ENCODE measurements around the gene IQGAP1. TPM values are rescaled to one million over a fixed set of nuclear protein-coding genes. Genes with fewer than 3 reads are reported as not detected.

The IQGAP1 gene
- total and polyA plus RNA-seq, 2 of the 13 experiments (the other 11 are each of a cell fraction or from before 2014, with no cell fraction given) = 29.5 to 37.9 TPM

GRCh38 chr15:90530250-90531051 is 142.4 kb downstream of the IQGAP1 start (continued):
- TF ChIP-seq, protein P1, sequence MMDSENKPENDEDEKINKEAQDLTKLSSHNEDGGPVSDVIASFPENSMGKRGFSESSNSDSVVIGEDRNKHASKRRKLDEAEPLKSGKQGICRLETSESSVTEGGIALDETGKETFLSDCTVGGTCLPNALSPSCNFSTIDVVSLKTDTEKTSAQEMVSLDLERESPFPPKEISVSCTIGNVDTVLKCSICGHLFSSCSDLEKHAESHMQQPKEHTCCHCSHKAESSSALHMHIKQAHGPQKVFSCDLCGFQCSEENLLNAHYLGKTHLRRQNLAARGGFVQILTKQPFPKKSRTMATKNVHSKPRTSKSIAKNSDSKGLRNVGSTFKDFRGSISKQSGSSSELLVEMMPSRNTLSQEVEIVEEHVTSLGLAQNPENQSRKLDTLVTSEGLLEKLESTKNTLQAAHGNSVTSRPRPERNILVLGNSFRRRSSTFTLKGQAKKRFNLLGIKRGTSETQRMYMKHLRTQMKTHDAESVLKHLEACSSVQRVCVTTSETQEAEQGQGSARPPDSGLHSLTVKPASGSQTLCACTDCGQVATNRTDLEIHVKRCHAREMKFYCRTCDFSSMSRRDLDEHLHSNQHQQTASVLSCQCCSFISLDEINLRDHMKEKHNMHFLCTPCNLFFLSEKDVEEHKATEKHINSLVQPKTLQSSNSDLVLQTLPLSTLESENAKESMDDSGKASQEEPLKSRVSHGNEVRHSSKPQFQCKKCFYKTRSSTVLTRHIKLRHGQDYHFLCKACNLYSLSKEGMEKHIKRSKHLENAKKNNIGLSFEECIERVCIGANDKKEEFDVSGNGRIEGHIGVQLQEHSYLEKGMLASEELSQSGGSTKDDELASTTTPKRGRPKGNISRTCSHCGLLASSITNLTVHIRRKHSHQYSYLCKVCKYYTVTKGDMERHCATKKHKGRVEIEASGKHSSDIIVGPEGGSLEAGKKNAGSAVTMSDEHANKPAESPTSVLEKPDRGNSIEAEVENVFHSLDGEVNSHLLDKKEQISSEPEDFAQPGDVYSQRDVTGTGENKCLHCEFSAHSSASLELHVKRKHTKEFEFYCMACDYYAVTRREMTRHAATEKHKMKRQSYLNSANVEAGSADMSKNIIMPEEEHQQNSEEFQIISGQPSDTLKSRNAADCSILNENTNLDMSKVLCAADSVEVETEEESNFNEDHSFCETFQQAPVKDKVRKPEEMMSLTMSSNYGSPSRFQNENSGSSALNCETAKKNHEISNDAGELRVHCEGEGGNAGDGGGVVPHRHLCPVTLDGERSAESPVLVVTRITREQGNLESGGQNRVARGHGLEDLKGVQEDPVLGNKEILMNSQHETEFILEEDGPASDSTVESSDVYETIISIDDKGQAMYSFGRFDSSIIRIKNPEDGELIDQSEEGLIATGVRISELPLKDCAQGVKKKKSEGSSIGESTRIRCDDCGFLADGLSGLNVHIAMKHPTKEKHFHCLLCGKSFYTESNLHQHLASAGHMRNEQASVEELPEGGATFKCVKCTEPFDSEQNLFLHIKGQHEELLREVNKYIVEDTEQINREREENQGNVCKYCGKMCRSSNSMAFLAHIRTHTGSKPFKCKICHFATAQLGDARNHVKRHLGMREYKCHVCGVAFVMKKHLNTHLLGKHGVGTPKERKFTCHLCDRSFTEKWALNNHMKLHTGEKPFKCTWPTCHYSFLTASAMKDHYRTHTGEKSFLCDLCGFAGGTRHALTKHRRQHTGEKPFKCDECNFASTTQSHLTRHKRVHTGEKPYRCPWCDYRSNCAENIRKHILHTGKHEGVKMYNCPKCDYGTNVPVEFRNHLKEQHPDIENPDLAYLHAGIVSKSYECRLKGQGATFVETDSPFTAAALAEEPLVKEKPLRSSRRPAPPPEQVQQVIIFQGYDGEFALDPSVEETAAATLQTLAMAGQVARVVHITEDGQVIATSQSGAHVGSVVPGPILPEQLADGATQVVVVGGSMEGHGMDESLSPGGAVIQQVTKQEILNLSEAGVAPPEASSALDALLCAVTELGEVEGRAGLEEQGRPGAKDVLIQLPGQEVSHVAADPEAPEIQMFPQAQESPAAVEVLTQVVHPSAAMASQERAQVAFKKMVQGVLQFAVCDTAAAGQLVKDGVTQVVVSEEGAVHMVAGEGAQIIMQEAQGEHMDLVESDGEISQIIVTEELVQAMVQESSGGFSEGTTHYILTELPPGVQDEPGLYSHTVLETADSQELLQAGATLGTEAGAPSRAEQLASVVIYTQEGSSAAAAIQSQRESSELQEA (CRISPR knock-in tag; IDR thresholded peaks at IDR 0.05; ENCODE audit: not compliant biosample characterization) = no peak
- TF ChIP-seq FOXC1 (CRISPR knock-in tag; IDR thresholded peaks at IDR 0.05; ENCODE audit: borderline replicate concordance) (no peak), HDAC1 (CRISPR knock-in tag; IDR thresholded peaks at IDR 0.05) (0 out of 2 replicates have a peak, but pooled peaks have one; percentile 40), ZUFSP (CRISPR knock-in tag; IDR thresholded peaks at IDR 0.05; ENCODE audit: borderline replicate concordance) (no peak), MYPOP (CRISPR knock-in tag; IDR thresholded peaks at IDR 0.05) (0 out of 2 replicates have a peak, but pooled peaks have one; percentile 26), ZSCAN25 (CRISPR knock-in tag; IDR thresholded peaks at IDR 0.05) (peak; percentile 96)
- TF ChIP-seq, protein P2, sequence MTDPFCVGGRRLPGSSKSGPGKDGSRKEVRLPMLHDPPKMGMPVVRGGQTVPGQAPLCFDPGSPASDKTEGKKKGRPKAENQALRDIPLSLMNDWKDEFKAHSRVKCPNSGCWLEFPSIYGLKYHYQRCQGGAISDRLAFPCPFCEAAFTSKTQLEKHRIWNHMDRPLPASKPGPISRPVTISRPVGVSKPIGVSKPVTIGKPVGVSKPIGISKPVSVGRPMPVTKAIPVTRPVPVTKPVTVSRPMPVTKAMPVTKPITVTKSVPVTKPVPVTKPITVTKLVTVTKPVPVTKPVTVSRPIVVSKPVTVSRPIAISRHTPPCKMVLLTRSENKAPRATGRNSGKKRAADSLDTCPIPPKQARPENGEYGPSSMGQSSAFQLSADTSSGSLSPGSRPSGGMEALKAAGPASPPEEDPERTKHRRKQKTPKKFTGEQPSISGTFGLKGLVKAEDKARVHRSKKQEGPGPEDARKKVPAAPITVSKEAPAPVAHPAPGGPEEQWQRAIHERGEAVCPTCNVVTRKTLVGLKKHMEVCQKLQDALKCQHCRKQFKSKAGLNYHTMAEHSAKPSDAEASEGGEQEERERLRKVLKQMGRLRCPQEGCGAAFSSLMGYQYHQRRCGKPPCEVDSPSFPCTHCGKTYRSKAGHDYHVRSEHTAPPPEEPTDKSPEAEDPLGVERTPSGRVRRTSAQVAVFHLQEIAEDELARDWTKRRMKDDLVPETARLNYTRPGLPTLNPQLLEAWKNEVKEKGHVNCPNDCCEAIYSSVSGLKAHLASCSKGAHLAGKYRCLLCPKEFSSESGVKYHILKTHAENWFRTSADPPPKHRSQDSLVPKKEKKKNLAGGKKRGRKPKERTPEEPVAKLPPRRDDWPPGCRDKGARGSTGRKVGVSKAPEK (CRISPR knock-in tag; IDR thresholded peaks at IDR 0.05; ENCODE audit: borderline replicate concordance) = no peak

All from HepG2 (cell line).